Stimulated activated CD4-positive, alpha-beta T cell treated with anti-CD3 and anti-CD28 coated beads, Interleukin-1b, Interleukin-23, amount 100 ng/mL, for 24 hours (primary cell): ENCODE data around the gene WDR19.
"Not testable (repeated sequence)": the region's sequence is repeated elsewhere in the genome, so short reads cannot be mapped to it uniquely, and the experiment has no call there.

ENCODE experiments used
- DNase-seq, 4 experiments: peaks; one replicate each; pipeline ENCODE4 v3.0.0-alpha.2; 2020; ENCODE audit warnings: low read depth in 4 of 4, low spot score in 1 of 4

Gene WDR19

GRCh38 chr4:39181905-39182638 lies at the start of gene WDR19:
Gene WDR19, plus strand, starts transcription at chr4:39182529. Its CDS starts 29 bp downstream, at chr4:39182558.
- DNase-seq = peak; percentile 86 to 98 (median 95)

GRCh38 chr4:39133623-39134022 lies 48.7 kb upstream of the WDR19 start:
- DNase-seq = no peak

- no peak for DNase-seq
These were observed 47.5 kb upstream of the WDR19 start for GRCh38 chr4:39134683-39135306.

- not testable (repeated sequence) for DNase-seq
These were observed 44.1 kb upstream of the WDR19 start for GRCh38 chr4:39138227-39138626.

- DNase-seq = no peak
These were observed 36.1 kb upstream of the WDR19 start for GRCh38 chr4:39146211-39146610.

GRCh38 chr4:39154009-39154408 lies 28.3 kb upstream of the WDR19 start:
- DNase-seq = no peak

GRCh38 chr4:39157520-39157919 lies 24.8 kb upstream of the WDR19 start:
- DNase-seq = no peak

GRCh38 chr4:39166177-39166576 lies 16.2 kb upstream of the WDR19 start:
- no peak for DNase-seq

GRCh38 chr4:39166669-39167068 lies 15.7 kb upstream of the WDR19 start:
- DNase-seq = no peak

GRCh38 chr4:39169426-39169825 lies 12.9 kb upstream of the WDR19 start:
- DNase-seq = no peak

- no peak for DNase-seq
These were observed 12.0 kb upstream of the WDR19 start for GRCh38 chr4:39170301-39170700.

- DNase-seq = no peak
These were observed 3.6 kb upstream of the WDR19 start for GRCh38 chr4:39178706-39179105.

- DNase-seq = no peak
These were observed 2.6 kb upstream of the WDR19 start for GRCh38 chr4:39179681-39180080.

- not testable (repeated sequence) for DNase-seq
These were observed 1.7 kb upstream of the WDR19 start for GRCh38 chr4:39180629-39181028.

GRCh38 chr4:39181520-39181904 lies 817 bp upstream of the WDR19 start:
- DNase-seq = no peak

GRCh38 chr4:39201963-39202362 lies 19.6 kb downstream of the WDR19 start:
- DNase-seq = no peak

- DNase-seq = no peak
These were observed 22.2 kb downstream of the WDR19 start for GRCh38 chr4:39204543-39204942.

- no peak for DNase-seq
These were observed 22.7 kb downstream of the WDR19 start for GRCh38 chr4:39205000-39205399.

GRCh38 chr4:39205476-39205875 lies 23.1 kb downstream of the WDR19 start:
- no peak for DNase-seq

GRCh38 chr4:39227906-39228305 lies 45.6 kb downstream of the WDR19 start:
- DNase-seq = no peak

- DNase-seq = no peak
These were observed 46.0 kb downstream of the WDR19 start for GRCh38 chr4:39228377-39228776.

GRCh38 chr4:39230462-39230861 lies 48.1 kb downstream of the WDR19 start:
- DNase-seq = no peak

GRCh38 chr4:39231660-39232059 lies 49.3 kb downstream of the WDR19 start:
- no peak for DNase-seq
